Stimulated activated naive CD8-positive, alpha-beta T cell treated with anti-CD3 and anti-CD28 coated beads, Interleukin-15, Interleukin-2, amounts not matched to agents 100 ng/mL and 50 ng/mL, for 24 hours (primary cell): ENCODE results near the gene ZNF93.
"Not testable (repeated sequence)": the region's sequence is repeated elsewhere in the genome, so short reads cannot be mapped to it uniquely, and the experiment has no call there.

ENCODE experiments used
- H3K27ac Mint-ChIP-seq: one replicate; pipeline ENCODE4 v1.8.0; 2021; ENCODE audit warnings: mild to moderate bottlenecking, mixed read lengths
- H3K27me3 Mint-ChIP-seq: one replicate; pipeline ENCODE4 v1.8.0; 2021; ENCODE audit warnings: mixed read lengths
- H3K36me3 Mint-ChIP-seq: one replicate; pipeline ENCODE4 v1.8.0; 2021; ENCODE audit warnings: low read depth, mixed read lengths
- H3K4me1 Mint-ChIP-seq: one replicate; pipeline ENCODE4 v1.8.0; 2021; ENCODE audit warnings: low read depth, mixed read lengths
- H3K4me3 Mint-ChIP-seq: one replicate; pipeline ENCODE4 v1.8.0; 2021; ENCODE audit warnings: mild to moderate bottlenecking, mixed read lengths
- H3K9me3 Mint-ChIP-seq: one replicate; pipeline ENCODE4 v1.8.0; 2021; ENCODE audit warnings: mixed read lengths

Gene ZNF93

DNA sequence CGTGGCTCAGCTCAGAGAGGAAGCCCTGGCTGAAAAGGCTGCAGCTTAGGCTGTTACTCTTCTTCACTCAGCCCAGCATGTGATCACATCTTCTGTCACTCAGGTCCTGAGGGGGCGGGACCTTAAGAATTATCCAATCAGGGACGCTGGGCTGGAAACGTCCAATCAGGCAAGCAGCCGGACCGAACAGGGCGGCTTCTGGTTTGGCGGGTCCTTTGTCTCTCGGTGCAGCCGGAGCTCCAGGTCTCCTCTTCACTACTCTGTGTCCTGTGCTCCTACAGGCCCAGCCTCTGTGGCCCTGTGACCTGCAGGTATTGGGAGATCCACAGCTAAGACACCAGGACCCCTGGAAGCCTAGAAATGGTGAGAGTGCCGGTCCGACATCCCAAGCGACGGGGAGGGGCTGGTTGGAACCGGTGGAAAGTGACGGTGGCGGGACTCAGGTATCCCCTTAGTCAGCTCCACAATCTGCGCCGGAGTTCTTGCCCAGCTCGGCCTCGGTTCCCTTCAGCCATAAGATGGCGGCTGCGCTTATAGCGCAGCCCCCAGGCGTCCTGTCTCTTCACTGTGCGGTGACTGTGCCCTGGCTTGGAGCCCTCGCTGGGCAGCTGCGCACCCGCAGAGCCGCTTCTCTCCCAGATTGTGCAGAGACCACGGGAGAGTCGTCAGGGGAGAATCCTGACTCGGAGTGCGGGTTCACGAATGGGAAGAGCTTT lies at the start of gene ZNF93:
Gene ZNF93 (plus strand): TSS at position 218 of the 716 bp plus-strand sequence. CDS start 143 bp downstream, at position 361.
- H3K36me3 Mint-ChIP-seq = peaks cover 47% of the 10 kb centered on the region
- peak within 1 kb of the TSS; percentile 91 for H3K27ac Mint-ChIP-seq
- H3K9me3 Mint-ChIP-seq = peaks cover 34% of the 10 kb centered on the region
- peak within 1 kb of the TSS; percentile 94 for H3K4me3 Mint-ChIP-seq
- H3K27me3 Mint-ChIP-seq = no peaks in the 10 kb centered on the region
- peaks cover 39% of the 10 kb centered on the region for H3K4me1 Mint-ChIP-seq

DNA sequence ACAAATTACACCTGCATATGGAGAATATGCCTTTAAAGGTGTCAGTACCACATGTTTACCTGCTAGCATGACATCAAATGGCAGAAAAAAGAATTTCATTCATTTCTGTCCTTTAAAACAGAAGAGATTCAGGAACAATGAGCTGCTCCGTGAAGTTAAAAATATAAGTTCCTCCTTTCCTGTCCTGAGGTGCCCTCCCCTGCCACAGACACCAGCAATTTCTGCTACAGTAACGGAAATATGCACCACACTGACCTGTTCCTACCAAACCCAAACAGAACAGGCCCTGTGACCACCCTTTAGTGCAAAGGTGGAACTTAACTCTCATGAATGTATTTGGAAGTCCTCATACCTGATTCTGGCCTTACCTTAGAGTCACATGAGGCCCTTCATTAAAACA lies 49.0 kb upstream of the ZNF93 start:
- H3K9me3 Mint-ChIP-seq, H3K27ac Mint-ChIP-seq, H3K27me3 Mint-ChIP-seq: not testable (repeated sequence)

DNA sequence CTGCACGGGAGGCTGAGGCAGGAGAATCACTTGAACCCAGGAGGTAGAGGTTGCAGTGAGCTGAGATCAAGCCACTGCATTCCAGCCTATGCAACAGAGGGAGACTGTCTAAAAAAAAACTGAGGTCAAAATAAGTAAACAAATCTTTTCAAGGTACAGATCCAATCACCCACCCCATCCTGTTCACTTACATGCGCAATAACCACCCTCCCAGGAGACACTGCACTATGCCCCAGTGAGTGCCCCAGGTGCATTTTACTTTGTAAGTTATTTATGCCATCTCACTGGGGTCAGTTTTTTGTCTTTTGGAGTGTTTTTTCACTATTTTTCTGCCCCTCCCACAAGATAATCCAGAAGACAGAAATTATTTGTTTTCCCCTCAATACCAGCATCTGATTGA lies 42.0 kb upstream of the ZNF93 start:
- H3K36me3 Mint-ChIP-seq = peaks cover 10% of the 10 kb centered on the region
- H3K27ac Mint-ChIP-seq = no peak overlapping the region
- peaks cover 8% of the 10 kb centered on the region for H3K9me3 Mint-ChIP-seq
- no peak overlapping the region for H3K4me3 Mint-ChIP-seq
- no peaks in the 10 kb centered on the region for H3K27me3 Mint-ChIP-seq
- peaks cover 8% of the 10 kb centered on the region for H3K4me1 Mint-ChIP-seq

More for the DNA sequence above, 49.0 kb upstream of the ZNF93 start:
- H3K4me3 Mint-ChIP-seq, H3K36me3 Mint-ChIP-seq, H3K4me1 Mint-ChIP-seq: not testable (repeated sequence)

DNA sequence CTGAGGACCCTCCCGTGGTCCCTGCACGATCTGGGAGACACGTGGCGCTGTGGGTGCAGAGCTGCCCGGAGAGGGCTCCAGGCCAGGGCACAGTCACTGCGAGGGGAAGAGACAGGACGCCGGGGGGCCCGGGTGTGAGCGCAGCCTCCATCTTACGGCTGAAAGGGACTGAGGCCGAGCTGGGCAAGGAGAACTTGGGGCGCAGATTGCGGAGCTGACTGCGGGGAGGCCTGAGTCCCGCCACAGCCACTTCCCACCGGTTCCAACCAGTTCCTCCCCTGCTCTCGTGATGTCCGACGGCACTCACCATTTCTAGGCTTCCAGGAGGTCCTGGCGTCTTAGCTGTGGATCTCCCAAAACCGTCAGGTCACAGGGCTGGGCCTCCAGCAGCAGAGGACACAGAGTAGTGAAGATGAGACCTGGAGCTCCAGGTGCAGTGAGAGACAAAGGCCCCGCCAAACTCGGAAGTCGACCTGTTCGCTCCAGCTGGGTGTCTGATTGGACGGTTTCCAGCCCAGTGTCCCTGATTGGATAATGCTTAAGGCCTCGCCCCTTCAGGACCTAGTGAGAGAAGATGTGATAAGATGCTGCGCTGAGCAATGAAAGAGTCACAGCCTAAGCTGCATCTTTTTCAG lies 39.9 kb upstream of the ZNF93 start:
- H3K27ac Mint-ChIP-seq = no peak overlapping the region
- peaks cover 5% of the 10 kb centered on the region for H3K4me1 Mint-ChIP-seq

DNA sequence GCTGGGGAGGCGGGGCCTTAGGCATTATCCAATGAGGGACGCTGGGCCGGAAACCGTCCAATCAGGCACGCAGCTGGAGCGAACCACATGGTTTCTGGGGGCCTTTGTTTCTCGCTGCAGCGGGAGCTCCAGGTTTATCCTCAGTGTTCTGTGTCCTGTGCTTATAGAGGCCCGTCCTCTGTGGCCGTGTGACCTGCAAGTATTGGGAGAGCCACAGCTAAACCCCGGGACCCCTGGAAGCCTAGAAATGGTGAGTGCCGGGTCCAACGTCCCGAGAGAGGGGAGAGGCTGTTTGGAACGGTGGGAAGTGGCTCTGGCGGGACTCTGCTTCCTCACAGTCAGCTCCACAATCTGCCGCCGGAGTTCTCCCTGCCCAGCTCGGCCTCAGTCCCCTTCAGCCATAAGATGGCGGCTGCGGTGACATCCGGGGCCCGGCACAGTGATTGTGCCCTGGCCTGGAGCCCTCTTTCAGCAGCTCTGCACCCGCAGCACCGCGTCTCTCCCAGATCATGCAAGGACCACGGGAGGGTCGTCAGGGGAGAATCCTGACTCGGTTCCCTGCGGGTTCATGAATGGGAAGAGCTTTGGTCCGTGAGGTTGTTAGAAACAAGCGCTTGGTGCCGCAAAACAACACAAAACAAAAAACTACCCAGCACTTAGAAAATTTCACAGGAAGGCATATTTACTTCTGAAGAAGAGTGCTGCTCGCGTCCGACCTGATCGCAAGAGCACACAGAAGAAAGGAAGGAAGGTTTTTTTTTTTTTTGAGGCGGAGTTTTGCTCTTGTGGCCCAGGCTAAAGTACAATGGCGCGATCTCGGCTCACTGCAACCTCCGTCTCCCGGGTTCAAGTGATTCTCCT lies 34.8 kb upstream of the ZNF93 start, which contains the start of gene ZNF253:
Gene ZNF253 (plus strand): TSS at position 133 of the 861 bp plus-strand sequence. CDS start 115 bp downstream, at position 248.
- Mint-ChIP-seq H3K9me3 (peaks cover 8% of the 10 kb centered on the region), H3K27ac (peak within 1 kb of the TSS; percentile 98), H3K36me3 (peaks cover 10% of the 10 kb centered on the region), H3K27me3 (no peaks in the 10 kb centered on the region), H3K4me1 (peaks cover 29% of the 10 kb centered on the region), H3K4me3 (peak within 1 kb of the TSS; percentile 99)

More for the DNA sequence above, 39.9 kb upstream of the ZNF93 start:
- H3K9me3 Mint-ChIP-seq = peaks cover 8% of the 10 kb centered on the region
- H3K4me3 Mint-ChIP-seq = peak overlapping the region; percentile 74
- H3K27me3 Mint-ChIP-seq = no peaks in the 10 kb centered on the region
- peaks cover 8% of the 10 kb centered on the region for H3K36me3 Mint-ChIP-seq

DNA sequence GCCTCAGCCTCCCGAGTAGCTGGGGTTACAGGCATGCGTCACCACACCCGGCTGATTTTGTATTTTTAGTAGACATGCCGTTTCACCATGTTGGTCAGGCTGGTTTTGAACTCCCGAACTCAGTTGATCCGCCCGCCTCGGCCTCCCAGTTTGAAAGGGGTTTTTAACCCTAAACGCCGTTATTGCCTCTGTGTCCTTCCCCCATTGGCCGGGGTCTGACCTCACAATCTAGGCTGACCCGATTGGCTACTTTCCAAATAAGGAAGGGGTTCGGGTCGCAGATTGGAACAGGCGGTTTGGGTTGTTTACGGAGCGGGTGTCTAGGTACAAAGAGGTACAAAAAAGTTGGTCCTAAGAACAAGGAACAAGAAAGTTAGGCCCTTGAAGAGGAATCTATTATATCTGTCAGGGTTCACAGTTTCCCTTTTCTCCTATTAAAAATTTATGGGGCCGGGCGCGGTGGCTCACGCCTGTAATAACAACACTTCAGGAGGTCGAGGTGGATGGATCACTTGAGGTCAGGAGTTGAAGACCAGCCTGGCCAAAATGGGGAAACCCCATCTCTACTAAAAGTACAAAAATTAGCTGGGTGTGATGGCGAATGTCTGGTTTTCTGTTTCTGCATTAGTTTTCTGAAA lies 34.0 kb upstream of the ZNF93 start:
- H3K27ac Mint-ChIP-seq = peak overlapping the region; percentile 98
- H3K27me3 Mint-ChIP-seq = no peaks in the 10 kb centered on the region
- H3K9me3 Mint-ChIP-seq = peaks cover 4% of the 10 kb centered on the region
- peaks cover 33% of the 10 kb centered on the region for H3K4me1 Mint-ChIP-seq
- peaks cover 9% of the 10 kb centered on the region for H3K36me3 Mint-ChIP-seq
- peak overlapping the region; percentile 99 for H3K4me3 Mint-ChIP-seq

DNA sequence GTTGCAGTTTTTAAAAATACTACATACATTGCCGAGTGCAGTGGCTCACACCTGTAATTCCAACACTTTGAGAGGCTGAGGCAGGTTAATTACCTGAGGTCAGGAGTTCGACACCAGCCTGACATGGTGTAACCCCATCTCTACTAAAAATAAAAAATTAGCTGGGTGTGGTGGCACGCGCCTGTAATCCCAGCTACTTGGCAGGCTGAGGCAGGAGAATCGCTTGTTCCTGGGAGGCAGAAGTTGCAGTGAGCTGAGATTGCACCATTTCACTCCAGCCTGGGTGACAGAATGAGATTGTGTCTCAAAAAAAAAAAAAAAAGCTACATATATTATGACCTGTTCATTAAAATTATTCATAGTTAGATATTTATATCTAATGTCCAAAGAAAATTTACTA lies 30.7 kb upstream of the ZNF93 start:
- not testable (repeated sequence) for H3K9me3 Mint-ChIP-seq, H3K27ac Mint-ChIP-seq, H3K27me3 Mint-ChIP-seq, H3K4me3 Mint-ChIP-seq
- Mint-ChIP-seq H3K36me3 (peaks cover 30% of the 10 kb centered on the region), H3K4me1 (peaks cover 51% of the 10 kb centered on the region)

DNA sequence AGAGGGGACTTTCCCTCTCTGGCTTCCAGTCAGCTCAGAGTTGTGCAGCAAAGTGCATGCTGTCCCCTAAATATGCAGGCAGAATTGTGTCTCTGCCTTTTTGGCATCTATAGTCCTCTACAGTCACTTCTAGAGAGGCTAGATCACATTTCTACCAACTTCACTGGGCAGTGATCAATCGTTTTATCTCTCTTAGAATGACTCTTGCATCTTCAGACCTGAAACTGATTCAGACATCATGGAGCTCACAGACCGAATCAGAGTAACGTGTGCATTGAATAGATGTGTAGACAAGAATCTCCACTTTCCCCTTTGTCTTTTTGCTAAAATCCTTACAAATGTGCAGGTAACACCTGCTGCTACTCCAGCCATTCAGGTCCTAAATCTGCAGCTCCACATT lies 28.8 kb upstream of the ZNF93 start:
- H3K9me3 Mint-ChIP-seq = no peaks in the 10 kb centered on the region
- H3K27me3 Mint-ChIP-seq = no peaks in the 10 kb centered on the region
- H3K4me3 Mint-ChIP-seq = no peak overlapping the region
- H3K36me3 Mint-ChIP-seq = peaks cover 45% of the 10 kb centered on the region
- peaks cover 57% of the 10 kb centered on the region for H3K4me1 Mint-ChIP-seq
- H3K27ac Mint-ChIP-seq = peak overlapping the region; percentile 11

DNA sequence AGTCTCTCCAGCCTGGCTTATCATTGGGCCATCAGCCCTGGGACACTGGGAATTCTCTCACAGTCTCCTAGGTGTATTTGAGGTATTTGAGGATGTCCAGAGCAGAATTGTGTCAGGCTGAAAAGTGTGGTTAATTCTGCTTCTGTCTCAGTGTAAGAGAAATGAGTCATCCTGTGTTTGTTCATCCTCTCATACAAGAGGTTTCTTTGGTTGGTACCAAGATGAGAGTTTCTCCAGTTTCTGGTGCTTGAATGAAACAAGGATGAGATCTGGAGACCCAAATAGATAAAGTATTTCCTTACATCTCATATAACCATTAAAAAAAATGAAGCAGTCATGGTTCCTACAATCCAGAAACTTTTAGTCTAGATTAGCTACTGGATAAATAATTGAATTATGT lies 27.4 kb upstream of the ZNF93 start:
- H3K4me3 Mint-ChIP-seq = no peak overlapping the region
- peaks cover 5% of the 10 kb centered on the region for H3K9me3 Mint-ChIP-seq
- no peaks in the 10 kb centered on the region for H3K27me3 Mint-ChIP-seq
- H3K4me1 Mint-ChIP-seq = peaks cover 43% of the 10 kb centered on the region
- H3K36me3 Mint-ChIP-seq = peaks cover 52% of the 10 kb centered on the region
- H3K27ac Mint-ChIP-seq = no peak overlapping the region

DNA sequence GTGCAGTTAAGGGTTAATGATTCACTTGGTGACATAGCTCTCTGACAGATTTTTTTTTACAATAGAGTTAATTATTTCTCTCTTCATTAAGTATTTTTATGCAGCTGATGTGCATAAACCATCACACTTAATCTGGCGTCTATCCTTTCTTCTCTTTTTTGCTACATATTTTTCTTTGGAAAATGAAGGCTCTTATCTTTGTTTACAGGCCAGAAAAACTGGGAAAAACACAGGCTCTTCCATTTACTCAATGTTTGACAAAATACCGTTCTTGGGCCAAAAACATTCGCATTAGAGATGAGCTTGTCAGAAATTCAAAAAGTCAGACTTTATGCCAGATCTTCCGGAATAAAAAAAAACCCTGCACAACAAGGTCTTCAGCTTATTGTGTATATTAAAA lies 23.0 kb upstream of the ZNF93 start:
- Mint-ChIP-seq H3K4me1 (peaks cover 17% of the 10 kb centered on the region), H3K27me3 (no peaks in the 10 kb centered on the region), H3K36me3 (peaks cover 79% of the 10 kb centered on the region), H3K27ac (no peak overlapping the region), H3K4me3 (no peak overlapping the region), H3K9me3 (peaks cover 5% of the 10 kb centered on the region)

DNA sequence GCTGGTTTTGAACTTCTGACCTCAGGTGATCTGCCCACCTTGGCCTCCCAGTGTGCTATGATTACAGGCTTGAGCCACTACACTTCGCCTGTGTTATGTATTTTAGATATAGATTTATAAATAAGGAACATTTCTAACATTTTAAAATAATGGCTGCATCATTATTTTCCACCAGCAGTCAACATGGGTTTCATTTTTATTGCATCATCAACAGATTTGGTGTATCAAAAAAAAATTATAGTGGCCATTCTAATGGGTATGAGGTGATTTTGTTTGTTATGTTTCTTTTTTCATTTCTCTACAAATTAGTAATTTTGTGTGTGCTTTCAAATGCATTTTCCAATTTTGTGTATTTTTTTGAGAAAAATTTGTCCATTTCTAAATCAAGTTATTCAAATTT lies 16.2 kb upstream of the ZNF93 start:
- peaks cover 19% of the 10 kb centered on the region for H3K9me3 Mint-ChIP-seq
- H3K4me3 Mint-ChIP-seq = no peak overlapping the region
- no peaks in the 10 kb centered on the region for H3K27me3 Mint-ChIP-seq
- H3K4me1 Mint-ChIP-seq = no peaks in the 10 kb centered on the region
- H3K27ac Mint-ChIP-seq = no peak overlapping the region
- H3K36me3 Mint-ChIP-seq = peaks cover 85% of the 10 kb centered on the region

DNA sequence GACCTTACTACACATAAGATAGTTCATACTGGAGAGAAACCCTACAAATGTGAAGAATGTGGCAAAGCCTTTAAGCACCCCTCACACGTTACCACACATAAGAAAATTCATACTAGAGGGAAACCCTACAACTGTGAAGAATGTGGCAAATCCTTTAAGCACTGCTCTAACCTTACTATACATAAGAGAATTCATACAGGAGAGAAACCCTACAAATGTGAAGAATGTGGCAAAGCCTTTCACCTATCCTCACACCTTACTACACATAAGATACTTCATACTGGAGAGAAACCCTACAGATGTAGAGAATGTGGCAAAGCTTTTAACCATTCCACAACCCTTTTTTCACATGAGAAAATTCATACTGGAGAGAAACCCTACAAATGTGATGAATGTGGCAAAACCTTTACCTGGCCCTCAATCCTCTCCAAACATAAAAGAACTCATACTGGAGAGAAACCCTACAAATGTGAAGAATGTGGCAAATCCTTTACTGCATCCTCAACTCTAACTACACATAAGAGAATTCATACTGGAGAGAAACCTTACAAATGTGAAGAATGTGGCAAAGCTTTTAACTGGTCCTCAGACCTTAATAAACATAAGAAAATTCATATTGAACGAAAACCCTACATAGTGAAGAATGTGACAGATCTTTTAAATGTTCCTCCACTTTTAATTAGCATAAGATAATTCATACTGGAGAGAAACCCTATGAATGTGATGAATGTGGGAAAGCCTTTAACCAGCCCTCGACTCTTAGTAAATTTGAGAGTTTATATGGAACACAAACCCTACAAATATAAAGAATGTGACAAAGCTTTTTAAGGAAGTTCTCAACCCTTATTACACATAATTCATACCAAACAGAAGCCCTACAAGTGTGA lies 8.4 kb upstream of the ZNF93 start:
- H3K9me3 Mint-ChIP-seq = peaks cover 52% of the 10 kb centered on the region
- peaks cover 59% of the 10 kb centered on the region for H3K36me3 Mint-ChIP-seq
- not testable (repeated sequence) for H3K4me3 Mint-ChIP-seq, H3K27ac Mint-ChIP-seq, H3K27me3 Mint-ChIP-seq, H3K4me1 Mint-ChIP-seq

DNA sequence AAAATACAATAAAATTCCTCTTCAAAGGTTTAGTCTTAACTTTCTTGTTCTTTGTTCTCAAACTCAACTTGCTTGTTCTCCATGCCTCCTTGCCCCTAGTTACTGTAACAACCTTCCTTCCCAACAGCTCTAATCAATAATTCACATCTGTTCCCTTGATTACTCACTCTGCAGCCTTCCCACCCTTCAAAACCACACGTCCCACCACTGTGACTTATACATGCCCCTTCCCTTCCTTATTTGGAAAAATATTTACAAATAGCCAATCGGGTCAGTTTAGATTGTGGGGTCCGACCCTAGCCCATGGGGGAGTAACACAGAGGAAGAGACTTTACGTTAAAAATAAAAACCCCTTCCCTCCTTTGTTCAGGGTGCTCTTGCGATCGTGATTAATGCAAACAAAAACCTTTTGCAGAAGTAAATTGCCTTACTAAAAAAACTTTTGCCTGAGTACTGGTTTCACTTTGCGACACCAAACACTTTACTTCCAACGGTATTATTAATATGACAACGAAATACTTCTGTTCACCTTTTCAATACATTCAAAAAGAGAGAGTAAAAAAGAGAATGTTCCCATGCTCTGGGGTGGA lies 512 bp upstream of the ZNF93 start:
- no peaks in the 10 kb centered on the region for H3K27me3 Mint-ChIP-seq
- H3K9me3 Mint-ChIP-seq = peaks cover 40% of the 10 kb centered on the region
- peaks cover 34% of the 10 kb centered on the region for H3K4me1 Mint-ChIP-seq
- peaks cover 47% of the 10 kb centered on the region for H3K36me3 Mint-ChIP-seq
- peak overlapping the region; percentile 94 for H3K4me3 Mint-ChIP-seq
- H3K27ac Mint-ChIP-seq = peak overlapping the region; percentile 91
